22Rv1 (cell line): ENCODE measurements around the gene FMO2.

ENCODE experiments used
- ZFX ChIP-seq: fragments of 450-650 bp; IDR thresholded peaks from 2 replicates; pipeline ENCODE4 v1.6.1; 2017; ENCODE audit warnings: antibody characterized with exemption, borderline replicate concordance
- TF ChIP-seq, protein P1 (sequence below): fragments of 450-650 bp; IDR thresholded peaks from 2 replicates; pipeline ENCODE4 v1.5.1; 2017; ENCODE audit warnings: mild to moderate bottlenecking

DNA sequence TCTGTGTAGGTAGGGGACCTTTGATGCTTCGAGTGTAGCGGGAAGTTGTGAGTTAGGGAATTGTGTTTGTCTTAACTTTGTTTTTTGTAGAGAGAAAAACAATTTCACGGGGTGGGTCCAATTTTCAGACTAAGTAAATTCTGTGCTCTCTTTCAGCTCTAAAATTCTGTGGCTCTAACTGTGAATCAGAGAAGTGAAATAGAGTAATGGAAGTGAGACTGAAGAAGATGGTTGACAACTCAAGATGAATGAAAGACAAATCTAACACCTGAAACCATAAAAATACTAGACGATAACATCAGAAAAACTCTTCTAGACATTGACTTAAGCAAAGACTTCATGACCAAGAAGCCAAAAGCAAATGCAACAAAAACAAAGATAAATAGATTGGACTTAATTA is 58.8 kb downstream of the FMO2 start:
- TF ChIP-seq, protein P1, sequence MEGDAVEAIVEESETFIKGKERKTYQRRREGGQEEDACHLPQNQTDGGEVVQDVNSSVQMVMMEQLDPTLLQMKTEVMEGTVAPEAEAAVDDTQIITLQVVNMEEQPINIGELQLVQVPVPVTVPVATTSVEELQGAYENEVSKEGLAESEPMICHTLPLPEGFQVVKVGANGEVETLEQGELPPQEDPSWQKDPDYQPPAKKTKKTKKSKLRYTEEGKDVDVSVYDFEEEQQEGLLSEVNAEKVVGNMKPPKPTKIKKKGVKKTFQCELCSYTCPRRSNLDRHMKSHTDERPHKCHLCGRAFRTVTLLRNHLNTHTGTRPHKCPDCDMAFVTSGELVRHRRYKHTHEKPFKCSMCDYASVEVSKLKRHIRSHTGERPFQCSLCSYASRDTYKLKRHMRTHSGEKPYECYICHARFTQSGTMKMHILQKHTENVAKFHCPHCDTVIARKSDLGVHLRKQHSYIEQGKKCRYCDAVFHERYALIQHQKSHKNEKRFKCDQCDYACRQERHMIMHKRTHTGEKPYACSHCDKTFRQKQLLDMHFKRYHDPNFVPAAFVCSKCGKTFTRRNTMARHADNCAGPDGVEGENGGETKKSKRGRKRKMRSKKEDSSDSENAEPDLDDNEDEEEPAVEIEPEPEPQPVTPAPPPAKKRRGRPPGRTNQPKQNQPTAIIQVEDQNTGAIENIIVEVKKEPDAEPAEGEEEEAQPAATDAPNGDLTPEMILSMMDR: no peak
- TF ChIP-seq ZFX: no peak
